NCI-H2107 (cell line): ENCODE measurements around the gene RBM33.

Source experiments
- DNase-seq: peaks from one replicate; lab custom pipeline; 2025; lab: John Stamatoyannopoulos, UW

RBM33 gene

GRCh38 chr7:155629171-155629570, 15.3 kb upstream of the RBM33 start:
- DNase-seq = no peak

- DNase-seq = no peak
These were observed 13.3 kb upstream of the RBM33 start for GRCh38 chr7:155631155-155631554.

- DNase-seq = no peak
These were observed 8.6 kb upstream of the RBM33 start for GRCh38 chr7:155635817-155636216.

- no peak for DNase-seq
These were observed 7.3 kb upstream of the RBM33 start for GRCh38 chr7:155637155-155637554.

- DNase-seq = no peak
These were observed 6.1 kb upstream of the RBM33 start for GRCh38 chr7:155638366-155638765.

GRCh38 chr7:155639958-155640520, 4.4 kb upstream of the RBM33 start:
- DNase-seq = no peak

- no peak for DNase-seq
These were observed 3.8 kb upstream of the RBM33 start for GRCh38 chr7:155640629-155641028.

GRCh38 chr7:155643804-155644177, 670 bp upstream of the RBM33 start:
- no peak for DNase-seq

- DNase-seq = no peak
These were observed 579 bp downstream of the RBM33 start for GRCh38 chr7:155644971-155645509.

- no peak for DNase-seq
These were observed 1.2 kb downstream of the RBM33 start for GRCh38 chr7:155645662-155646061.

- no peak for DNase-seq
These were observed 2.2 kb downstream of the RBM33 start for GRCh38 chr7:155646669-155647068.

GRCh38 chr7:155647302-155647701, 2.8 kb downstream of the RBM33 start:
- DNase-seq = no peak

- no peak for DNase-seq
These were observed 3.3 kb downstream of the RBM33 start for GRCh38 chr7:155647734-155648133.

GRCh38 chr7:155648752-155649339, 4.4 kb downstream of the RBM33 start:
- no peak for DNase-seq

- no peak for DNase-seq
These were observed 5.1 kb downstream of the RBM33 start for GRCh38 chr7:155649588-155649987.

GRCh38 chr7:155652156-155653114, 8.0 kb downstream of the RBM33 start:
- no peak for DNase-seq

- DNase-seq = no peak
These were observed 9.3 kb downstream of the RBM33 start for GRCh38 chr7:155653803-155654202.

GRCh38 chr7:155656891-155657290, 12.4 kb downstream of the RBM33 start:
- DNase-seq = no peak

GRCh38 chr7:155660059-155660757, 15.7 kb downstream of the RBM33 start:
- no peak for DNase-seq

GRCh38 chr7:155660758-155661093, 16.3 kb downstream of the RBM33 start:
- DNase-seq = no peak

- no peak for DNase-seq
These were observed 18.0 kb downstream of the RBM33 start for GRCh38 chr7:155662343-155663043.

GRCh38 chr7:155663937-155664336, 19.5 kb downstream of the RBM33 start:
- DNase-seq = no peak
